HEK293T (cell line): ENCODE measurements around the gene CHTF8.

Experiments
- CTCF ChIA-PET: fragments of 350-600 bp; formaldehyde crosslinking; extraction: SDS; loops from one replicate; lab custom pipeline; 2021; ENCODE audit warnings: antibody characterized with exemption, inconsistent platforms; lab: Yijun Ruan, JAX
- POLR2A ChIA-PET: fragments of 350-600 bp; formaldehyde crosslinking; extraction: SDS; loops from one replicate; lab custom pipeline; 2020; ENCODE audit warnings: antibody characterized with exemption, inconsistent platforms; lab: Yijun Ruan, JAX
- DNase-seq: peaks from one replicate; pipeline ENCODE4 v3.0.0; 2012; ENCODE audit warnings: mixed read lengths; ENCODE audit errors: extremely low spot score
- ARNT ChIP-seq: fragments of 450-650 bp; IDR thresholded peaks from 2 replicates; pipeline ENCODE4 v1.6.1; 2017; ENCODE audit warnings: mild to moderate bottlenecking
- BHLHE40 ChIP-seq: fragments of 450-650 bp; IDR thresholded peaks from 2 replicates; pipeline ENCODE4 v1.6.1; 2016; ENCODE audit warnings: mild to moderate bottlenecking, moderate library complexity, borderline replicate concordance
- CTBP1 ChIP-seq: fragments of 450-650 bp; IDR thresholded peaks from 2 replicates; pipeline ENCODE4 v1.6.1; 2016; ENCODE audit warnings: borderline replicate concordance
- ELF4 ChIP-seq: fragments of 450-650 bp; IDR thresholded peaks from 2 replicates; pipeline ENCODE4 v1.6.1; 2017; ENCODE audit warnings: antibody characterized with exemption
- FOXA1 ChIP-seq: fragments of 450-650 bp; IDR thresholded peaks from 2 replicates; pipeline ENCODE4 v1.6.1; 2016; ENCODE audit warnings: mild to moderate bottlenecking
- FOXK2 ChIP-seq: fragments of 450-650 bp; IDR thresholded peaks from 2 replicates; pipeline ENCODE4 v1.6.1; 2016; ENCODE audit warnings: mild to moderate bottlenecking
- FOXM1 ChIP-seq: fragments of 450-650 bp; IDR thresholded peaks from 2 replicates; pipeline ENCODE4 v1.6.1; 2017; ENCODE audit warnings: mild to moderate bottlenecking, borderline replicate concordance
- HDGF ChIP-seq: fragments of 450-650 bp; IDR thresholded peaks from 2 replicates; pipeline ENCODE4 v1.6.1; 2017; ENCODE audit warnings: antibody characterized with exemption, borderline replicate concordance
- L3MBTL2 ChIP-seq: fragments of 450-650 bp; conservative IDR thresholded peaks from 2 replicates; pipeline ENCODE4 v1.6.1; 2016; ENCODE audit warnings: mild to moderate bottlenecking
- LEF1 ChIP-seq: fragments of 450-650 bp; IDR thresholded peaks from 2 replicates; pipeline ENCODE4 v1.6.1; 2017; ENCODE audit warnings: mild to moderate bottlenecking, borderline replicate concordance
- NFRKB ChIP-seq: fragments of 450-650 bp; IDR thresholded peaks from 2 replicates; pipeline ENCODE4 v1.6.1; 2016; ENCODE audit warnings: mild to moderate bottlenecking, moderate library complexity
- PKNOX1 ChIP-seq: fragments of 450-650 bp; IDR thresholded peaks from 2 replicates; pipeline ENCODE4 v1.6.1; 2016
- SP1 ChIP-seq: fragments of 450-650 bp; IDR thresholded peaks from 2 replicates; pipeline ENCODE4 v1.6.1; 2017
- SUZ12 ChIP-seq: fragments of 450-650 bp; IDR thresholded peaks from 2 replicates; pipeline ENCODE4 v1.6.1; 2016; ENCODE audit warnings: mild to moderate bottlenecking
- TARDBP ChIP-seq: fragments of 450-650 bp; IDR thresholded peaks from 2 replicates; pipeline ENCODE4 v1.6.1; 2016
- ZNF384 ChIP-seq: fragments of 450-650 bp; IDR thresholded peaks from 2 replicates; pipeline ENCODE4 v1.6.1; 2016

CHTF8 gene

GRCh38 chr16:69105501-69106361, 26.7 kb downstream of the CHTF8 start, which contains the start of gene HAS3:
Gene HAS3 (plus strand): TSS chr16:69105653. CDS start chr16:69109396, 3,743 bp downstream.
- no peak for TF ChIP-seq CTBP1
- TF ChIP-seq L3MBTL2 = peak; percentile 61
- peak; percentile 67 for DNase-seq
- POLR2A ChIA-PET = no interaction called here
- CTCF ChIA-PET = interaction anchor here (0.7 to 1.2 kb wide), 2 partner anchors 18 to 22 kb away, joined by 3 to 4 read pairs; no protein-coding TSS in a partner anchor

GRCh38 chr16:69100071-69100691, 32.2 kb downstream of the CHTF8 start:
- POLR2A ChIA-PET = no interaction called here
- TF ChIP-seq SP1 (no peak), L3MBTL2 (no peak), ARNT (no peak), ZNF384 (no peak), FOXK2 (no peak), LEF1 (no peak), HDGF (no peak), PKNOX1 (no peak), ELF4 (no peak), NFRKB (no peak), CTBP1 (no peak), FOXA1 (no peak), TARDBP (no peak), BHLHE40 (no peak), SUZ12 (no peak)
- CTCF ChIA-PET = no interaction called here
- DNase-seq = no peak

GRCh38 chr16:69095193-69095592, 37.2 kb downstream of the CHTF8 start:
- CTCF ChIA-PET = no interaction called here
- TF ChIP-seq ARNT = no peak
- no peak for TF ChIP-seq FOXA1
- TF ChIP-seq ZNF384 = no peak
- no peak for TF ChIP-seq SP1
- no peak for TF ChIP-seq HDGF
- no peak for TF ChIP-seq FOXK2
- TF ChIP-seq L3MBTL2 = no peak
- TF ChIP-seq PKNOX1 = no peak
- no peak for TF ChIP-seq CTBP1
- POLR2A ChIA-PET = no interaction called here
- DNase-seq = no peak

- ChIA-PET CTCF (no interaction called here), POLR2A (no interaction called here)
- DNase-seq = no peak
- no peak for TF ChIP-seq FOXK2
- no peak for TF ChIP-seq FOXA1
- TF ChIP-seq LEF1 = no peak
- no peak for TF ChIP-seq TARDBP
- no peak for TF ChIP-seq NFRKB
- no peak for TF ChIP-seq PKNOX1
- no peak for TF ChIP-seq SP1
- TF ChIP-seq CTBP1 = no peak
- TF ChIP-seq ELF4 = no peak
- no peak for TF ChIP-seq SUZ12
- TF ChIP-seq ARNT = no peak
- TF ChIP-seq ZNF384 = no peak
- no peak for TF ChIP-seq FOXM1
- TF ChIP-seq L3MBTL2 = no peak
- TF ChIP-seq HDGF = no peak
- TF ChIP-seq BHLHE40 = no peak
Measured at GRCh38 chr16:69094501-69094900, 37.9 kb downstream of the CHTF8 start.

GRCh38 chr16:69093974-69094373, 38.4 kb downstream of the CHTF8 start:
- ChIA-PET CTCF (no interaction called here), POLR2A (no interaction called here)
- no peak for DNase-seq
- TF ChIP-seq FOXA1 = no peak
- no peak for TF ChIP-seq HDGF
- TF ChIP-seq TARDBP = no peak
- TF ChIP-seq FOXK2 = no peak
- TF ChIP-seq ZNF384 = no peak
- TF ChIP-seq ELF4 = no peak

GRCh38 chr16:69089091-69089910, 43.1 kb downstream of the CHTF8 start:
- DNase-seq = no peak
- ChIA-PET POLR2A (interaction anchor here (0.7 kb wide), 1 partner anchor 16 kb away, joined by 3 read pairs; no protein-coding TSS in a partner anchor), CTCF (no interaction called here)
- TF ChIP-seq PKNOX1 (no peak), ELF4 (no peak), ZNF384 (no peak), TARDBP (no peak)
